K562 (cell line): ENCODE data around the gene SPDYE17. TPM values are rescaled to one million over a fixed set of nuclear protein-coding genes. Genes with fewer than 3 reads are reported as not detected.
"Not testable (repeated sequence)": the region's sequence is repeated elsewhere in the genome, so short reads cannot be mapped to it uniquely, and the experiment has no call there.

Experiments
- ATAC-seq: fragments of 200-7000 bp; cut with Tn5 transposase; 3 replicates; pipeline ENCODE4 v1.9.1; 2020; ENCODE audit warnings: moderate library complexity
- BruUV-seq: library from RNA; stranded (reverse); fragments of 400-500 nt; replicated peaks from 2 replicates; lab custom pipeline; 2021; lab: Mats Ljungman, UMichigan
- CTCF ChIA-PET: fragments of 300-600 bp; formaldehyde crosslinking; extraction: SDS; loops from one replicate; lab custom pipeline; 2021; ENCODE audit warnings: low intra/inter-chr PET ratio; lab: Yijun Ruan, JAX
- POLR2A ChIA-PET: fragments of 300-600, 350-650 bp; sonication (Branson Sonifier 250); formaldehyde crosslinking; extraction: SDS; loops from one replicate; lab custom pipeline; 2021; ENCODE audit warnings: antibody characterized with exemption, inconsistent platforms; lab: Yijun Ruan, JAX
- DNase-seq, 4 experiments: peaks; one replicate each; pipeline versions ENCODE4 v3.0.0 to v3.0.0-alpha.2; 2011 to 2018; ENCODE audit warnings: low spot score in 3 of 4, mixed read lengths in 3 of 4; ENCODE audit errors: extremely low read depth in 1 of 4
- FAIRE-seq: peaks from 2 replicates; lab custom pipeline; 2011; peaks lifted over from hg19 to GRCh38; lab: Jason Lieb, UNC
- H2AFZ ChIP-seq: 2 replicates; pipeline ENCODE4 v1.6.0; 2011; ENCODE audit warnings: low read depth, low read length, control low read depth, inconsistent platforms
- H3K27ac ChIP-seq: fragments of 200-600 bp; 3 replicates; pipeline ENCODE4 v1.8.0; 2011; ENCODE audit warnings: low read depth, mild to moderate bottlenecking, control low read depth, inconsistent platforms, low read length, moderate library complexity, mixed read lengths; ENCODE audit errors: extremely low read depth
- H3K27me3 ChIP-seq, 2 experiments: fragments of 300-600 bp in 1 of 2; 2 replicates in 1 of 2; 3 replicates in 1 of 2; pipeline versions ENCODE4 v1.6.0 to v1.8.0; 2011; ENCODE audit warnings: inconsistent platforms in 2 of 2, low read length in 2 of 2, mild to moderate bottlenecking in 1 of 2, mixed read lengths in 1 of 2, moderate library complexity in 1 of 2; ENCODE audit not compliant: control insufficient read depth in 2 of 2, insufficient read depth in 2 of 2
- H3K36me3 ChIP-seq: fragments of 300-600 bp; 3 replicates; pipeline ENCODE4 v1.8.0; 2011; ENCODE audit warnings: mild to moderate bottlenecking, low read length, inconsistent platforms; ENCODE audit not compliant: control insufficient read depth, insufficient read depth
- H3K4me1 ChIP-seq, 2 experiments: fragments of 200-600 bp in 1 of 2; replicated peaks in 1 of 2; 2 replicates in 1 of 2; 3 replicates in 1 of 2; pipeline versions ENCODE4 v1.5.1 to v1.8.0; 2011; ENCODE audit warnings: inconsistent platforms in 2 of 2, low read length in 2 of 2, mild to moderate bottlenecking in 1 of 2, mixed read lengths in 1 of 2, moderate library complexity in 1 of 2; ENCODE audit not compliant: control insufficient read depth in 2 of 2, insufficient read depth in 2 of 2
- H3K4me2 ChIP-seq: 2 replicates; pipeline ENCODE4 v1.6.1; 2011; ENCODE audit warnings: low read length, control low read depth, inconsistent platforms, mixed read lengths; ENCODE audit not compliant: insufficient read depth
- H3K4me3 ChIP-seq: fragments of 200-600 bp; sonication (generic), shearing (Covaris generic); 2 replicates; pipeline ENCODE4 v1.5.1; 2016; ENCODE audit warnings: control low read depth, inconsistent platforms
- H3K79me2 ChIP-seq: fragments of 200-600 bp; 3 replicates; pipeline ENCODE4 v1.8.0; 2011; ENCODE audit warnings: low read length, inconsistent platforms; ENCODE audit not compliant: control insufficient read depth, insufficient read depth
- H3K9ac ChIP-seq, 2 experiments: 2 replicates each; pipeline versions ENCODE4 v1.6.0 to v1.6.1; 2011; ENCODE audit warnings: low read depth in 2 of 2, low read length in 2 of 2, control low read depth in 1 of 2, inconsistent platforms in 1 of 2, mild to moderate bottlenecking in 1 of 2, mixed read lengths in 1 of 2; ENCODE audit not compliant: insufficient read depth in 1 of 2
- H3K9me1 ChIP-seq: one replicate; pipeline ENCODE4 v1.6.0; 2011; ENCODE audit warnings: inconsistent platforms, mild to moderate bottlenecking, low read length, moderate library complexity; ENCODE audit not compliant: control insufficient read depth, insufficient read depth
- H3K9me3 ChIP-seq: replicated peaks from 2 replicates; pipeline ENCODE4 v1.5.1; 2011; ENCODE audit warnings: low read depth, low read length, inconsistent platforms; ENCODE audit not compliant: control insufficient read depth, insufficient read depth
- H4K20me1 ChIP-seq: replicated peaks from 2 replicates; pipeline ENCODE4 v1.6.1; 2011; ENCODE audit warnings: low read length, inconsistent platforms, mixed read lengths; ENCODE audit not compliant: control insufficient read depth, insufficient read depth
- WGBS: fragments of 100-300 bp; shearing (Covaris generic); methylation state at CpG from one replicate; pipeline ENCODE4 v1.1.6; 2016; ENCODE audit warnings: low coverage, mixed read lengths; ENCODE audit not compliant: insufficient coverage; ENCODE audit errors: missing lambda C conversion rate; 5-methylcytosine and 5-hydroxymethylcytosine counted together
- in situ Hi-C: fragments of 300-500 bp; cut with MboI; formaldehyde crosslinking; loops from 4 replicates; pipeline ENCODE4 v1.15.0; 2018; ENCODE audit warnings: inconsistent platforms, mixed read lengths
- intact Hi-C: fragments of 100-400 bp; cut with micrococcal nuclease; formaldehyde crosslinking; loops from 2 replicates; pipeline ENCODE4 v1.14.2; 2022
- polyA plus RNA-seq, 8 experiments: library from polyadenylated mRNA; depleted of rRNA in 4 of 8; stranded (reverse) in 5 of 8; unstranded in 3 of 8; fragments of >200 nt; fragmentation: Nextera tagmentation in 2 of 8; fragmentation: Illumina TruSeq in 1 of 8; extraction: Ambion mirVana in 2 of 8; extraction: Trizol in 1 of 8; gene quantifications; 2 replicates each; pipeline versions ENCODE4 v1.2.1 to v1.2.3, GENCODE V29; 2011 to 2014; ENCODE audit warnings: inconsistent platforms in 1 of 8, missing spikeins in 1 of 8
- total RNA-seq, 7 experiments: library from RNA; depleted of rRNA in 6 of 7; stranded (reverse); fragments of >200 nt in 6 of 7; fragmentation: Illumina TruSeq in 2 of 7; extraction: Trizol in 2 of 7; gene quantifications; 2 replicates each; pipeline versions ENCODE4 v1.2.1 to v1.2.3, GENCODE V29; 2011 to 2021; ENCODE audit warnings: low replicate concordance in 1 of 7

Gene SPDYE17
- total and polyA plus RNA-seq, 9 of the 15 experiments (the other 6 are each of a cell fraction or from before 2014, with no cell fraction given): not detected

GRCh38 chr7:77004151-77004550 is 28.0 kb downstream of the SPDYE17 start:
- H3K9me3 ChIP-seq, DNase-seq, H3K79me2 ChIP-seq, H3K4me2 ChIP-seq, CTCF ChIA-PET, H3K9ac ChIP-seq, H2AFZ ChIP-seq, H3K36me3 ChIP-seq, H3K4me3 ChIP-seq, ATAC-seq, H3K27me3 ChIP-seq, H3K27ac ChIP-seq, BruUV-seq, H4K20me1 ChIP-seq, POLR2A ChIA-PET, H3K4me1 ChIP-seq, FAIRE-seq, intact Hi-C loops, H3K9me1 ChIP-seq: not testable (repeated sequence)
- 84% methylated on average over 8 of the region's 18 CpGs for WGBS
- in situ Hi-C loops: loop anchor here (5.0 kb wide), 1 partner anchor 502 kb away; no protein-coding TSS in a partner anchor

GRCh38 chr7:77003241-77003640 is 28.9 kb downstream of the SPDYE17 start:
- H3K27ac ChIP-seq, intact Hi-C loops, H3K9me3 ChIP-seq, H3K9me1 ChIP-seq, CTCF ChIA-PET, H4K20me1 ChIP-seq, H2AFZ ChIP-seq, H3K4me3 ChIP-seq, H3K9ac ChIP-seq, H3K4me1 ChIP-seq, H3K4me2 ChIP-seq, H3K79me2 ChIP-seq, BruUV-seq, H3K36me3 ChIP-seq, H3K27me3 ChIP-seq, POLR2A ChIA-PET, FAIRE-seq, ATAC-seq: not testable (repeated sequence)
- in situ Hi-C loops: loop anchor here (5.0 kb wide), 1 partner anchor 501 kb away; no protein-coding TSS in a partner anchor
- peak in 1 of 4 experiments; percentile 4 for DNase-seq
- 91% methylated on average over 9 of the region's 10 CpGs for WGBS

- H3K9me3 ChIP-seq, H2AFZ ChIP-seq, H3K36me3 ChIP-seq, DNase-seq, intact Hi-C loops, H3K79me2 ChIP-seq, H3K27me3 ChIP-seq, ATAC-seq, CTCF ChIA-PET, H3K9ac ChIP-seq, H3K4me1 ChIP-seq, POLR2A ChIA-PET, H3K27ac ChIP-seq, BruUV-seq, H3K9me1 ChIP-seq, H4K20me1 ChIP-seq, FAIRE-seq, H3K4me2 ChIP-seq, H3K4me3 ChIP-seq: not testable (repeated sequence)
- WGBS: 79% methylated on average over 12 of the region's 21 CpGs
- in situ Hi-C loops: loop anchor here (5.0 kb wide), 1 partner anchor 500 kb away; no protein-coding TSS in a partner anchor
Measured at GRCh38 chr7:77002678-77003233, 29.4 kb downstream of the SPDYE17 start.

GRCh38 chr7:77002104-77002503 is 30.1 kb downstream of the SPDYE17 start:
- DNase-seq, ATAC-seq, FAIRE-seq, H3K9me3 ChIP-seq, POLR2A ChIA-PET, H4K20me1 ChIP-seq, H3K79me2 ChIP-seq, H3K9me1 ChIP-seq, H3K9ac ChIP-seq, BruUV-seq, H3K36me3 ChIP-seq, intact Hi-C loops, H2AFZ ChIP-seq, H3K4me2 ChIP-seq, H3K27me3 ChIP-seq, CTCF ChIA-PET, H3K4me3 ChIP-seq, H3K27ac ChIP-seq: not testable (repeated sequence)
- H3K4me1 ChIP-seq: peaks cover 0 to 11% of the 10 kb centered on the region in 2 experiments; a peak in 2 of 5 replicates
- in situ Hi-C loops: loop anchor here (5.0 kb wide), 1 partner anchor 500 kb away; no protein-coding TSS in a partner anchor
- WGBS: 58% methylated on average over 12 of the region's 15 CpGs
